ENCODE data around the gene NPAS3. TPM values are rescaled to one million over a fixed set of nuclear protein-coding genes. Genes with fewer than 3 reads are reported as not detected.

The NPAS3 gene
- total RNA-seq, 1 donor from 2014 or later = 0.95 TPM

DNA sequence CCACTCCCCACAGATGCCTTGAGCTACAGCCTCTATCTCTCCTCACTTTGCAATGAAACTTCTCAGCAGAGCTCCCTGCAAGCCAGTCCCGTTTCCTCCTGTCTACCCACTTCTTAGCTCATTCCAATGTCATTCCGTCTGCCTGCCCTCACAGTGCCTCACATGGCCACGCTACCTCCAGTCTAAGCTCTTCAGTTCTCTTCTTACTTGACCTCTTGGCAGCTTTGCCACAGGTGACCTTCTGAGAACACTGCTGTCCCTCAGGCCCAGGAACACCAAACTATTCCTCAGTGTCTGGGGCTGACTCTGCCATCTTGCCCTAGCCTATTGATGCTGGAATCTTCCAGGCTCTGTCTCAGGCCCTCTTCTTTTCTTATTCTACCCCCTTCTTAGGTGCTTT lies 902.1 kb downstream of the NPAS3 start:
- Histone ChIP-seq H3K36me3 (no peaks in the 10 kb centered on the region), H3K4me1 (no peaks in the 10 kb centered on the region), H3K4me3 (no peak overlapping the region), H3K27me3 (ENCODE audit: low read depth) (peaks cover 10% of the 10 kb centered on the region), H3K27ac (no peak overlapping the region), H3K9me3 (no peaks in the 10 kb centered on the region)
- TF ChIP-seq, protein P1, sequence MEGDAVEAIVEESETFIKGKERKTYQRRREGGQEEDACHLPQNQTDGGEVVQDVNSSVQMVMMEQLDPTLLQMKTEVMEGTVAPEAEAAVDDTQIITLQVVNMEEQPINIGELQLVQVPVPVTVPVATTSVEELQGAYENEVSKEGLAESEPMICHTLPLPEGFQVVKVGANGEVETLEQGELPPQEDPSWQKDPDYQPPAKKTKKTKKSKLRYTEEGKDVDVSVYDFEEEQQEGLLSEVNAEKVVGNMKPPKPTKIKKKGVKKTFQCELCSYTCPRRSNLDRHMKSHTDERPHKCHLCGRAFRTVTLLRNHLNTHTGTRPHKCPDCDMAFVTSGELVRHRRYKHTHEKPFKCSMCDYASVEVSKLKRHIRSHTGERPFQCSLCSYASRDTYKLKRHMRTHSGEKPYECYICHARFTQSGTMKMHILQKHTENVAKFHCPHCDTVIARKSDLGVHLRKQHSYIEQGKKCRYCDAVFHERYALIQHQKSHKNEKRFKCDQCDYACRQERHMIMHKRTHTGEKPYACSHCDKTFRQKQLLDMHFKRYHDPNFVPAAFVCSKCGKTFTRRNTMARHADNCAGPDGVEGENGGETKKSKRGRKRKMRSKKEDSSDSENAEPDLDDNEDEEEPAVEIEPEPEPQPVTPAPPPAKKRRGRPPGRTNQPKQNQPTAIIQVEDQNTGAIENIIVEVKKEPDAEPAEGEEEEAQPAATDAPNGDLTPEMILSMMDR (IDR thresholded peaks at IDR 0.05) = no peak
- ATAC-seq = no peak
- DNase-seq = no peak
- intact Hi-C loops (cut with DNase I) = no loop called here

DNA sequence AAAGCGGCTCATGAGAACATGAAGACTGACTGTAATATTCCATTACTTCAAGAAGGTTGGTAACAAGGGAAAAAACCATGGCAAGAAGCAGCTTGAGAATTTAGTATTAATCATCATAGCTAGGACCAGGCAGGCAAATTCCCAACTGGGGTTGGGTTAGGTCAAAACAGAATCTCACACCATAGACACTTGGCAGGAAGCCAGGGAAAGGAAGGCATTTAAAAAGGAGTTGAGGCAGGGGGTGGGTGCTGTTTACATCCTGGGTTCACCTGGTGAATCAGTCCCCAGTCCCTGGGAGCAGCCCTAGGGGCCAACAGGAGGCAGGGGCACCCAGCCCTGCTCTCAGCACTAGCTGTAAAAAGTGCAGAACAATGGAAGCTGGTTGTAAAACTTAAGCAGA lies 903.6 kb downstream of the NPAS3 start:
- intact Hi-C loops (cut with DNase I) = no loop called here
- H3K9me3 ChIP-seq = no peaks in the 10 kb centered on the region
- H3K4me1 ChIP-seq = no peaks in the 10 kb centered on the region
- peaks cover 10% of the 10 kb centered on the region for H3K27me3 ChIP-seq (ENCODE audit: low read depth)
- ATAC-seq (no peak), DNase-seq (no peak)
- no peak overlapping the region for H3K4me3 ChIP-seq
- TF ChIP-seq, protein P1 (IDR thresholded peaks at IDR 0.05) = no peak
- H3K36me3 ChIP-seq = no peaks in the 10 kb centered on the region
- no peak overlapping the region for H3K27ac ChIP-seq

DNA sequence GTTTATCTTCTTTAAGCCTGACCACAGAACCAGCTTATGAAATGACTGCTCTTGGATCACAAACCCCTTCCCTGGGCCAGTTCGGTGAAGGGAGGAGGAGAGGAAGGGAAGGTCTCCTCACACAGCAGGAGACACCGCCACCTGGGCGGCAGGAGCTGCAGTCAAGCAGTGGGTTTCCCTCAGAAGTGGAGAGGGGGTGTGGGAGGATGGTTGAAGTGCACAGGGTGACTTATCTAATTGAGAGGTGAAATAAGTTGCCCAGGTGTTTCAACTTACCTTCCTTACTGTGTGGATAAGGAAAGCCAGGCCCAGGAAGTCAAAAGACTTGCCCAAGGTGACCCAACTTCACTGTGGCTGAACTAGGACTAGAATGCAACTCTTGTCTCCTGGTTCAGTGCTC lies 905.4 kb downstream of the NPAS3 start:
- ATAC-seq (no peak), DNase-seq (no peak)
- no peaks in the 10 kb centered on the region for H3K4me1 ChIP-seq
- H3K36me3 ChIP-seq = no peaks in the 10 kb centered on the region
- H3K9me3 ChIP-seq = no peaks in the 10 kb centered on the region
- peaks cover 10% of the 10 kb centered on the region for H3K27me3 ChIP-seq (ENCODE audit: low read depth)
- intact Hi-C loops (cut with DNase I) = no loop called here
- TF ChIP-seq, protein P1 (IDR thresholded peaks at IDR 0.05) = no peak
- no peak overlapping the region for H3K4me3 ChIP-seq
- H3K27ac ChIP-seq = no peak overlapping the region

DNA sequence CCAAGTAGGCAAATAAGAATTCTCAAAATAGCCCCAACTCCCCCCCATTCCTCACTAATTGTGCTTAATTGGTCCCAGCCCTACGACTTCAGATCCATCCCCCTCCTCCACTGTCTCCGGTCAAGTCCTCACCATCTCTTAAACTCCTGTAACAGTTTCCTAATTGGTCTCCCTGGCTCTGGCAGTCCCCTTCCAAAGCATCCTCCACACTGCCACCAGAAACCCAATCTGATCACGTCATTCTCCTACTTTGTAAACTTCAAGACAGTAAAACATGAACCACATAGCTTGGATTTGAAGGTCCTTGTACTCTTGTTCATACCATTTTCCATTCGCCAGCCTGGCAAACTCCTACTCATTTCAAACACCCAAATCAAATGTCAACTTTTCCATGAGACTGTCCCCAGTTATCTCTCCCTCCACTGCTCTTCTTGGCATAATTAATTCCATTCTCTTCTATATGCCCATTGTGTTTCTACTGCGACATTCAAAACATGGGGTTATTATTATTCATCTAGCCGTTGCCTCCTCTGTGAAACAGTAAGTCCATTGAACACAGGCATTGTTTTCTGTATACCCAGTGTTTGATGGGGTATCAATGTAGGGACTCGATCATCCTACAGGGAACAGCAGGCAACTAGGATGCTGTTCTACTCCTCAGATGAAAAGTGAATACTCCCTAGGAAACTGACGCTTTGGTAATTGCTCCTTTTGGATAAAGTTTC lies 907.6 kb downstream of the NPAS3 start:
- Histone ChIP-seq H3K27ac (no peak overlapping the region), H3K4me1 (no peaks in the 10 kb centered on the region), H3K27me3 (ENCODE audit: low read depth) (peaks cover 10% of the 10 kb centered on the region), H3K36me3 (no peaks in the 10 kb centered on the region), H3K4me3 (no peak overlapping the region), H3K9me3 (no peaks in the 10 kb centered on the region)
- ATAC-seq (no peak), DNase-seq (no peak)
- intact Hi-C loops (cut with DNase I) = no loop called here
- TF ChIP-seq, protein P1 (IDR thresholded peaks at IDR 0.05) = no peak

DNA sequence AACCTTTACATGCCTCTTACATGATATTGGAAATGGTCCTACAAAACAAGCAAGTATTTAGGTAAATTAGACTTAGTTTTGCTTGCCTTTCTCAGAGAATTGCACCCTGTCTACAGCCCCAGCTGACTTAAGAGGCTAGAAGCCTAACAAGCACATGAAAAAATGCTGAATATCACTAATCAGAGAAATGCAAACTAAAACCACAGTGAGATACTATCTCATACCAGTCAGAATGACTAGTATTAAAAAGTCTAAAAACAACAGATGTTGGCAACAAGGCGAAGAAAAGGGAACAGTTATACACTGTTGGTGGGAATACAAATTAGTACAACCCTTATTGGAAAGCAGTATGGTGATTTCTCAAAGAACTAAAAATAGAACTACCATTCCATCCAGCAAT lies 908.4 kb downstream of the NPAS3 start:
- intact Hi-C loops (cut with DNase I) = no loop called here
- TF ChIP-seq, protein P1 (IDR thresholded peaks at IDR 0.05) = no peak
- ATAC-seq = no peak
- Histone ChIP-seq H3K36me3 (no peaks in the 10 kb centered on the region), H3K4me1 (no peaks in the 10 kb centered on the region), H3K9me3 (no peaks in the 10 kb centered on the region), H3K27me3 (ENCODE audit: low read depth) (peaks cover 10% of the 10 kb centered on the region), H3K4me3 (no peak overlapping the region), H3K27ac (no peak overlapping the region)
- no peak for DNase-seq
